ENCODE results near the gene TMEM86B. TPM values are rescaled to one million over a fixed set of nuclear protein-coding genes. Genes with fewer than 3 reads are reported as not detected.

Gene TMEM86B
- total RNA-seq, 1 experiment from 2014 or later = 18.4 TPM

DNA sequence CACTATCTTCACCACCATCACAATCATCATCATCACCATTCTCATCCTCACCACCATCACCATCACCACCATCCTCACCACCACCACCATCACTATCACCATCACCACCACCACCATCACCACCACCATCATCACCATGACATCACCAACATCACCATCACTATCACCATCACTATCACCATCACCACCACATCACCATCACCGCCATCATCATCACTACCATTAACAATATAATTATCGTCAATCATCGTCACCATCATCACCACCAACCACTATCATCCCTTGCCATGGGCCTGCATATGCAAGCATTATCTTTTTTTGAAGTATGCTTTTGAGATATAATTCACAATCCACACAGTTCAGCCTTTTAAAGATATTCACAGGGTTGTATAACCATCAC, 37.8 kb upstream of the TMEM86B start:
- TF ChIP-seq, protein P1, sequence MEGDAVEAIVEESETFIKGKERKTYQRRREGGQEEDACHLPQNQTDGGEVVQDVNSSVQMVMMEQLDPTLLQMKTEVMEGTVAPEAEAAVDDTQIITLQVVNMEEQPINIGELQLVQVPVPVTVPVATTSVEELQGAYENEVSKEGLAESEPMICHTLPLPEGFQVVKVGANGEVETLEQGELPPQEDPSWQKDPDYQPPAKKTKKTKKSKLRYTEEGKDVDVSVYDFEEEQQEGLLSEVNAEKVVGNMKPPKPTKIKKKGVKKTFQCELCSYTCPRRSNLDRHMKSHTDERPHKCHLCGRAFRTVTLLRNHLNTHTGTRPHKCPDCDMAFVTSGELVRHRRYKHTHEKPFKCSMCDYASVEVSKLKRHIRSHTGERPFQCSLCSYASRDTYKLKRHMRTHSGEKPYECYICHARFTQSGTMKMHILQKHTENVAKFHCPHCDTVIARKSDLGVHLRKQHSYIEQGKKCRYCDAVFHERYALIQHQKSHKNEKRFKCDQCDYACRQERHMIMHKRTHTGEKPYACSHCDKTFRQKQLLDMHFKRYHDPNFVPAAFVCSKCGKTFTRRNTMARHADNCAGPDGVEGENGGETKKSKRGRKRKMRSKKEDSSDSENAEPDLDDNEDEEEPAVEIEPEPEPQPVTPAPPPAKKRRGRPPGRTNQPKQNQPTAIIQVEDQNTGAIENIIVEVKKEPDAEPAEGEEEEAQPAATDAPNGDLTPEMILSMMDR (conservative IDR thresholded peaks at IDR 0.05) = no peak
- TF ChIP-seq EZH2 (IDR thresholded peaks at IDR 0.05; ENCODE audit: low read depth) = no peak
- Histone ChIP-seq H2AFZ (no peak overlapping the region), H3F3A (ENCODE audit: insufficient read depth, low read depth) (peaks cover 11% of the 10 kb centered on the region; the same call in 1 of the 2 replicates), H4K20me1 (ENCODE audit: insufficient read depth) (no peaks in the 10 kb centered on the region), H3K9me3 (ENCODE audit: insufficient read depth, low read depth) (no peaks in the 10 kb centered on the region), H3K4me3 (no peak overlapping the region), H3K36me3 (ENCODE audit: low read depth) (peaks cover 5% of the 10 kb centered on the region; the same call in 1 of the 2 replicates), H3K79me2 (ENCODE audit: low read depth) (no peaks in the 10 kb centered on the region; the same call in 1 of the 2 replicates), H3K4me1 (replicated peaks; ENCODE audit: insufficient read depth) (no peaks in the 10 kb centered on the region), H3K27ac (no peak overlapping the region), H3K27me3 (ENCODE audit: insufficient read depth, low read depth) (no peaks in the 10 kb centered on the region), H3K9me2 (ENCODE audit: insufficient read depth) (no peaks in the 10 kb centered on the region), H3K4me2 (no peak overlapping the region)
- no peak for DNase-seq
- intact Hi-C loops (cut with micrococcal nuclease; ENCODE audit: unreplicated experiment) = no loop called here
- BruUV-seq (replicated peaks) = no TSS peak
- ChIA-PET POLR2A (ENCODE audit: unreplicated experiment) (no interaction called here), CTCF (no interaction called here)

DNA sequence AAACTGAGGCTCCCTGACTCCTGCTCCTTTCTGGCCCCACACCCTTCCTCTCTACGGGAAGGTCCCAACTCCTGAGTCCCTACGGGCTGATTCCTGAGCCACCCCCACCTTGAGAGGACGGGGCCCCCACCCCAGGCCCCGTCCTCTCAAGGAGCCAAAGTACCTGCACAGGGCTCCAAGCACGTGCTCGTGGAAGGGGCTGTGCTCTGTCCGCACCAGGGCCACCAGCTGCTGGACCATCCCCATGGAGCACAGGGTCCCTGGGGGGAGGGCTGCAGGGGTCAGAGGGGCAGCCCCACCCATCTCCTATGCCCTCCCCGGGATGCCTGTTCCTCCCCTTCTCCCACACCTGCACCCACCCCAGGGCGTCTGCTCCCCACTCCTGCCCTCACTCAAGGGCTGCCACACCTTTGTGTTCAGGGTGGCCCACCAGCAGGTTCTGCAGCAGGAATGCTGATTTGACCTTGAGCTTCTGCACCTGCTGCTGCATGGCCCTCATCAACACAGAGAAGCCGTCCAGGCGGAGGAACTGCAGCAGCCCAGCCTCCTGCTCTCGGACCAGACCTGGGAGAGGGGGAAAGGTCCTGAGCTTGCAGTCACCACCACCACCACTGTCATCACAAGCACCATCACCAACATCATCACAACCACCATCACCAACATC, 37.3 kb upstream of the TMEM86B start:
- H3K4me1 ChIP-seq (replicated peaks; ENCODE audit: insufficient read depth) = peaks cover under 1% of the 10 kb centered on the region; the same call in 1 of the 2 replicates
- ChIA-PET CTCF (no interaction called here), POLR2A (ENCODE audit: unreplicated experiment) (no interaction called here)
- H3K9me2 ChIP-seq (ENCODE audit: insufficient read depth) = no peaks in the 10 kb centered on the region
- no peak for TF ChIP-seq EZH2 (IDR thresholded peaks at IDR 0.05; ENCODE audit: low read depth)
- TF ChIP-seq, protein P1 (conservative IDR thresholded peaks at IDR 0.05) = no peak
- H3K4me3 ChIP-seq = no peak overlapping the region
- no peak for DNase-seq
- no peaks in the 10 kb centered on the region; the same call in 1 of the 2 replicates for H3K79me2 ChIP-seq (ENCODE audit: low read depth)
- no peaks in the 10 kb centered on the region for H4K20me1 ChIP-seq (ENCODE audit: insufficient read depth)
- H3K9me3 ChIP-seq (ENCODE audit: insufficient read depth, low read depth) = no peaks in the 10 kb centered on the region
- H3K27me3 ChIP-seq (ENCODE audit: insufficient read depth, low read depth) = no peaks in the 10 kb centered on the region
- H3F3A ChIP-seq (ENCODE audit: insufficient read depth, low read depth) = peaks cover 11% of the 10 kb centered on the region; the same call in 1 of the 2 replicates
- no peak overlapping the region for H2AFZ ChIP-seq
- no peak overlapping the region for H3K27ac ChIP-seq
- intact Hi-C loops (cut with micrococcal nuclease; ENCODE audit: unreplicated experiment) = no loop called here
- BruUV-seq (replicated peaks) = no TSS peak
- H3K36me3 ChIP-seq (ENCODE audit: low read depth) = peaks cover 5% of the 10 kb centered on the region; the same call in 1 of the 2 replicates
- H3K4me2 ChIP-seq = no peak overlapping the region

DNA sequence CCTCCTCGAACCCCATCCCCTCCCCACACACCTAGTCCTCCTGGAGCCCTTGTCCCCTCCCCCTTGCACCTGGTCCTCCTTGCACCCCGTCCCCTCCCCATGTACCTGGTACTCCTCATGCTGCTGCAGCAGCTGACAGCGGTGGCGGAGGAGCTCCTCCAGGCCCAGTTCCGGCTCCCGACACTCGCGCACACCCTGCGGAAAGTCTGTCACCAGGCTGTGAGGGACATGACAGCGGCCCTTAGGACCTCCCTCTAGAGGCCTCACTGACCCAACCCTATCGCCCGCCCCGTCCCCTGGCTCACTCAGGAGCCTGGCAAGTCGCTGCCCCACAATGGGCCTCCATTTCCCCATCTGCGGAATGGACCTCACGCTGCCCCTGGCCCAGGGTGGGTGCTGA, 36.6 kb upstream of the TMEM86B start:
- intact Hi-C loops (cut with micrococcal nuclease; ENCODE audit: unreplicated experiment) = no loop called here
- TF ChIP-seq EZH2 (IDR thresholded peaks at IDR 0.05; ENCODE audit: low read depth) = no peak
- TF ChIP-seq, protein P1 (conservative IDR thresholded peaks at IDR 0.05) = no peak
- no peak overlapping the region for H3K27ac ChIP-seq
- H4K20me1 ChIP-seq (ENCODE audit: insufficient read depth) = no peaks in the 10 kb centered on the region
- BruUV-seq (replicated peaks) = no TSS peak
- CTCF ChIA-PET = no interaction called here
- H3K9me2 ChIP-seq (ENCODE audit: insufficient read depth) = no peaks in the 10 kb centered on the region
- no peaks in the 10 kb centered on the region for H3K27me3 ChIP-seq (ENCODE audit: insufficient read depth, low read depth)
- H3K4me1 ChIP-seq (replicated peaks; ENCODE audit: insufficient read depth) = peaks cover 7% of the 10 kb centered on the region
- H3K36me3 ChIP-seq (ENCODE audit: low read depth) = peaks cover 5% of the 10 kb centered on the region; the same call in 1 of the 2 replicates
- H3K9me3 ChIP-seq (ENCODE audit: insufficient read depth, low read depth) = no peaks in the 10 kb centered on the region
- H3F3A ChIP-seq (ENCODE audit: insufficient read depth, low read depth) = peaks cover 15% of the 10 kb centered on the region; the same call in 1 of the 2 replicates
- no peak overlapping the region for H2AFZ ChIP-seq
- POLR2A ChIA-PET (ENCODE audit: unreplicated experiment) = no interaction called here
- H3K4me2 ChIP-seq = no peak overlapping the region
- DNase-seq = no peak
- no peaks in the 10 kb centered on the region; the same call in 1 of the 2 replicates for H3K79me2 ChIP-seq (ENCODE audit: low read depth)
- H3K4me3 ChIP-seq = no peak overlapping the region

Measured in PC-9 (cell line).